GM21381 (cell line): Measurements from ENCODE around the gene MIB1.
A peak's percentile ranks its signal among the peaks of the same experiment; 100 is the strongest.
"Not testable (repeated sequence)": the region's sequence is repeated elsewhere in the genome, so short reads cannot be mapped to it uniquely, and the experiment has no call there.

ENCODE experiments used
- ATAC-seq: cut with Tn5 transposase; IDR thresholded peaks from one replicate; pipeline ENCODE4 v1.9.1; 2021; ENCODE audit warnings: mild to moderate bottlenecking, moderate library complexity; ENCODE audit not compliant: unreplicated experiment

The MIB1 gene

GRCh38 chr18:21742315-21742687 is 1.7 kb downstream of the MIB1 start:
- ATAC-seq = no peak

GRCh38 chr18:21743166-21743832 is 2.7 kb downstream of the MIB1 start:
- ATAC-seq = no peak

DNA sequence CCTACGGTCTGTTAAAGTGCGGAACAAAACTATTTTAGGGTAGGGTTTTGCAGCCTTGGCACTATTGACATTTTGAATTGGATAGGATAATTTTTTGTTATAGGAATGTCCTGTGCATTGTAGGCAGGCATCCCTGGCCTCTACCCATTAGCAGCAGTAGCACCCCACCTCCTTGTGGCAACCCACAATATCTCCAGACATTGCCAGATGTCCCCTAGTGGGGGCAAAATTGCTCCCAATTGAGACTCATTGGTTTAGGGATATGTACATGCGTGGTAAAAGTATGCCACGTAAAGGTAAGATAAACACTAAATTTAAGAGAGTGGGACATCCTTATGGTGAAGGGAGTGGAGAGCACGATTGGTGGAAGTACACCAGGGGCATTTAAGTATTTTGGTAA is 4.6 kb downstream of the MIB1 start:
- ATAC-seq = no peak

GRCh38 chr18:21747268-21747667 is 6.7 kb downstream of the MIB1 start:
- ATAC-seq = peak; percentile 8

DNA sequence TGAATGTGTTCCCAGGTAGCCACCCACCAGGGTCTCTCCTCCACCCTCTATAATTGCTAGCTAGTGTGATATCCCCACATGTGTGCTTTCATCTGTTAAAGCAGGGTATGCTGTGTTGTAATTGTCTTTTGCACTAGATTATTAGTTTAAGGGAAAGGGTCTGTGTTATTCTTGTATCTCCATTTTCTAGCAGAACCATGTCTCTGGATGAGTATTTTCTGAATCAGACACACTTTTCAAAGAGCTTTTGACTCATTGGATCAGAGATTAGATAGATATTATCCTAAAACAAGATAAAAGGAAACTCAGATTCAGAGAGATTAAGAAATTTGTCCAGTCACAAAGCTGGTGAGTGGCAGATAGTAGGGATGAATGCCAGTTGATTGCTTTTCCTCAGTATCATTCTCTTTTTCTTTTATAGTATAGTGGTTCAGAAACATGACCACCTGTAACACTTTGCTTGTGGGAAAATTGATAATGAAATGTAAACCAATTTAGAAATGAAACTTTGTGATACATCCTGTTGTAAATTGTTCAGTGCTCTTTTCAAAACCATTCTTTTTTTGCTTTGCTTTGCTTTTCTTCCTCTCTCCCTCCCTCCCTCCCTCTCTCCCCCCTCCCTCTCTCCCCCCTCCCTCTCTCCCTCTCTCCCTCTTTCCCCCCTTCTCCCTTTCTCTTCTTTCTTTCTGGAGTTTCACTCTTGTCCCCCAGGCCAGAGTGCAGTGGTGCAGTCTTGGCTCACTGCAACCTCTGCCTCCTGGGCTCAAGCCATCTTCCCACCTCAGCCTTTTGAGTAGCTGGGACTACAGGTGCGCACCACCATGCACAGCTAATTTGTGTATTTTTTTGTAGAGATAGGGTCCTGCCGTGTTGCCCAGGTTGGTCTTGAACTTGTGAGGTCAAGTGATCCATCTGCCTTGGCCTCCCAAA is 7.4 kb downstream of the MIB1 start:
- peak; percentile 39 for ATAC-seq

DNA sequence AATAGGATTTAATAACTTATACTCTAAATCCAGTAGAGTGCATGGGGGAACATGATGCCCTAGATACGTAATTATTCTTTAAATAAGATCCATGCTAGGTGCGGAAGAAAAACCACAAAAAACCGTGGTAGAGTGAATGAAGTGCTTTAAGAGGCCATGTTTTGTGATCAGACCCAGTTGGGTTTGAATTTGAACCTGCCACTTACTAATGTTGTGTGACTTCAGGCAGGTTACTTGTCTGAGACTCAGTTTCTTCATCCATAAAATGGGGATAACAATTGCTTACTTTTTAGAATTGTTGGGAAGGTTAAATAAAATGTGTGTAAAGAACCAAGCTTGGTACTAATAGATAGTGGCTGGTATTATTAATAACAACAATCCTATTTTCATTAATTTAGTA is 17.2 kb downstream of the MIB1 start:
- ATAC-seq = no peak

- no peak for ATAC-seq
These were observed 19.2 kb downstream of the MIB1 start for GRCh38 chr18:21759836-21760235.

DNA sequence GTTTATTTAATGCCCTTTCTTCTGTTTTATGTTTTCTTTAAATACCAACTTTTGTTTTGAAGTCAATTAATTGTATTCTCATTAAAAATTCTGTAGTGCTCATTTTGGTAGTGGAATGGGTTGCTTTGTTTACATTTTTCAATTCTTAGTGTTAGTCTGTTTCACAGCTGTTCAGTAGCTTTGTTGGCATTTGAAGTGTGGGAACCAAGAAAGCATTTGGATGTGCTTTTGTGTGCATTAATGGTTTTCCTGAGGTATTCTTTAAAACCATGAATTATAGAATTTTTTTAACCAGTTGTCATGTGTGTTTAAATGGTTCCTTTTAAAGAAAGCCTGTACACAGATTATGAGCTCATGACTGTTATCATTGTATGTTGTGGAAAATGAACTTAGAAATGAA is 19.7 kb downstream of the MIB1 start:
- ATAC-seq = no peak

DNA sequence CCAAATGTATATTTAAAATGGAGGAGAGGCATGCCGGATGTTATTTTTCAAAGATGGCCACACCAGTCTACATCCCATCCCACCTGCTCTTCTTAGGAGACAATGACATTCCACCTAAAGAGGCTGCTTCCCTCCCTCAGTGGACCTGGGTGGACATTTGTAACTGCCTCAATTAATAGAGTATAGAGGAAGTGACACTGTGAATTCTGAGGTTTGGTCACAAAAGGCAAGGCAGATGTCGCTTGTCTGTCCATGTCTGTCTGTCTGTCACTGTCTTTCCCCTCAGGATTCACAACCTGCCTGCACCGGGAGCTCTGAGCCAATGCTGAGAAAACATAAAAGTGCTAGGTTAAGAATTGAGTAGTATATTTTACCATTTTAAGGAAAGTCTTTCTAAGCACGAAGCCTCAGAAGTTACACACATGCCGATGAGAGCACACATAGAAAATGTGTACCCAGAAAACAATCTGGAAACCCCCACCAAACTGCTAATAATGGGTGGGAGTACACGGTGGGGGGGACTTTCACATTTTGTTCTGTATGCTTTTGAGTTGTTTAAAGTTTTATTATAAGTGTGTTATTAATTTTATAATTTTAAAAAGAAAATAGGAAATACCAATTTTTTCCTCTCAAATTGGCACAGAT is 21.0 kb downstream of the MIB1 start:
- ATAC-seq = no peak

- ATAC-seq = no peak
These were observed 21.7 kb downstream of the MIB1 start for GRCh38 chr18:21762181-21762772.

GRCh38 chr18:21763846-21764646 is 23.5 kb downstream of the MIB1 start:
- ATAC-seq = no peak

GRCh38 chr18:21769206-21769605 is 28.6 kb downstream of the MIB1 start:
- ATAC-seq = no peak

- no peak for ATAC-seq
These were observed 34.1 kb downstream of the MIB1 start for GRCh38 chr18:21774722-21775121.

DNA sequence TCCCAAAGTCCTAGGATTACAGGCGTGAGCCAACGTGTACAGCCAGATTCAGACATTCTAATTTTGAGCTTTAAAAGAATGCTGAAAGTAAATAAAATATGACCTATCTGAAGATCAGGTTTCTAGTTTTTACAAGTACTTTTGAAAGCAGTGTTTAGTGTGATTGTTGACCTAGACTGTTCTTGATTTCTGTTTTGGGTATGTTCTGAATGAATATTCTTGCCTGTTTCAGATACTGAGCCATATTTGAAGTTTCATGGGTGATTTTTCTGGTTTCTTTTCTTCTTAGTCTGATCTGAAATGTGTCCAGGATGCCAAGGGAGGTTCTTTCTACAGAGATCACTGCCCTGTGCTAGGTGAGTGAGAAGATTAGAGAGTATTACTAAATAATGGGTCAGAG is 37.2 kb downstream of the MIB1 start:
- ATAC-seq = peak; percentile 67

DNA sequence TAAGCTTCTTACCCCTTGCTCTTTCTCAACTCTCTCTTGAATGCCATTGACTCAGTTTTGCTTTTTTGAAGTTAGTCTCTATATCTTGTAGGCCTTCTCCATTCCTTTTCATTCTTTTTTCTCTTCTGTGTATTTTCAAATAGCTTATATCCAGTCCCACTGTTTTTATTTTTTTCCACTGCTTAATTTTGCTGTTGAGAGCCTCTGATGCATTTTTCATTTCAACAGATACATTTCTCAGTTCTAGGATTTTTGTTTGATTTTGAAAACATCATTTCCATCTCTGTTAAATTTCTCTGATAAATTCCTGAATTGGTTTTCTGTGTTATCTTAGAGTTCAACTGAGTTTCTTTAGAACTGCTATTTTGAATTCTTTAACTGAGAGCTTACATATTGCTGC is 45.9 kb downstream of the MIB1 start:
- no peak for ATAC-seq

GRCh38 chr18:21796089-21796488 is 55.5 kb downstream of the MIB1 start:
- not testable (repeated sequence) for ATAC-seq

DNA sequence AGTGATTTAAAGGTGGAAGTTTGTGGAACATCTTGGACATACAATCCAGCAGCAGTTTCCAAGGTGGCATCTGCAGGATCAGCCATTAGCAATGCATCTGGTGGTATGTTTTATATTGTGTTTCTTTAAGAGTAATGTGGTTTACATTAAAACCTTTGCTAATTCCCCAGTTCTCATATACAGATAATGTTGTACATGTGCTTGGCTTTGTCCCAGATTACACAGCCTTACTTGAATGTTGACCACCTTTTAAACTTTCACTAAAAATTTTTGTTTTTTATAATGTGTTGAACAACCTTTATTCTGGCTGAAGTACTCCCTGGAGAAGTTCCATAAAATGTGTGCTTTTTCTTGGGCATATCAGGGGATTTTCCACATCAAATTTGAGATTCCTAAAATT is 57.5 kb downstream of the MIB1 start:
- no peak for ATAC-seq

GRCh38 chr18:21799721-21800120 is 59.1 kb downstream of the MIB1 start:
- no peak for ATAC-seq

- no peak for ATAC-seq
These were observed 62.9 kb downstream of the MIB1 start for GRCh38 chr18:21803495-21803894.

DNA sequence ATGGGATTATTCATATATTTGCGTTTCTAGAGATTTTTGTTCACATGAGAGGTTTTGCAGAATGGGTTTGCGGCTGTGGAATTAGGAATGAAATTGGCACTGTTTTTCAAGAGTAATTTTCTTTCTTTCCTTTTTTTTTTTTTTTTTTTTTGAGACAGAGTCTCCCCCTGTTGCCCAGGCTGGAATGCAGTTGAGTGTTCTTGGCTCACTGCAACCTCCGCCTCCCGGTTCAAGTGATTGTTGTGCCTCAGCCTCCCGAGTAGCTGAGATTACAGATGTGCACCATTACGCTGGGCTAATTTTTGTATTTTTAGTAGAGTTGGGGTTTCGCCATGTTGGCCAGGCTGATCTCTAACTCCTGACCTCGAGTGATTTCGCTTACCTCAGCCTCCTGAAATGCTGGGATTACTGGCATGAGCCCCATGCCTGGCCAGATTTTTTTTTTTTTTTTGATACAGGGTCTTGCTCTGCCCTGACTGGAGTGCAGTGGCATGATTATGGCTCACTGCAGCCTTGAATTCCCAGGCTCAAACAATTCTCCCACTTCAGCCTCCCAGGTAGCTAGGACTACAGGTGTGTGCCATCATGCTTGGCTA is 65.3 kb downstream of the MIB1 start:
- no peak for ATAC-seq
